ENCODE results near the gene PCSK7.

DNA sequence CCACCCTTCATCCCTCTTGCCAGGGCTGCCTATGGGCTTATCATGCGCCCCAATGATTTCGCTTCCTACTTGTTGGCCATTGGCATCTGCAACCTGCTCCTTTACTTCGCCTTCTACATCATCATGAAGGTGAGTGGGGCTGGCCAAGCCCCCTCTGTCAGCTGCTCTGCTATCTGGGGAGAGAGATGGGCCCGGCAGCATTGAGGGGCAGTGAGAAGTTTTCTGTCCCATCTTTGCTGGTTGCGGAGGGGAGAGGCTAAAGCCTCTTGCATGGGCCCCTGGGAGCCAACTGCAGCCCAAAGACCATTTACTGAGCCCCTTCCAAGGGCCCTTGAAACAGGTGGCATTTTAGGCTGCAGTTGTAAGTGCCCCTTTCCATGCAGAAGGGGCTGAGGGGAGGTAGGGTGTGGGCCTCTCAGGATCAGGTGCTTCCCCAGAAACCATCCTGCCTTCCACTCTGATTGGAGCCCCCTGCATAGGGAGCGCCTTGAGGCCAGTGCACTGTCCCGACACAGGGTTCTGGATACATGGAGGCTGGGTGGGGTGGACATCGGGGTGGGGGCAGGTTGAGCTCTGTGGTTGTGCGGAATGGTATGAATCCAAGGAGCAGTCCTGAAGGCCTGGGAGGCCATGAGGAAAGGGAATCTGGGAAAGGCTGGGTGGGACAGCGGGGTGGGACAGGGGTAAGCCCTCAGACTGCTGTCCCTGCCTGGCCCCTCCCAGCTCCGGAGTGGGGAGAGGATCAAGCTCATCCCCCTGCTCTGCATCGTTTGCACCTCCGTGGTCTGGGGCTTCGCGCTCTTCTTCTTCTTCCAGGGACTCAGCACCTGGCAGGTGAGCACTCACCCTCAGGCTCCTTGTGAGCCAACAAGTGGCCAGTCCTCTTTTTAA, 38.5 kb downstream of the PCSK7 start:
- TF ChIP-seq, protein P1, sequence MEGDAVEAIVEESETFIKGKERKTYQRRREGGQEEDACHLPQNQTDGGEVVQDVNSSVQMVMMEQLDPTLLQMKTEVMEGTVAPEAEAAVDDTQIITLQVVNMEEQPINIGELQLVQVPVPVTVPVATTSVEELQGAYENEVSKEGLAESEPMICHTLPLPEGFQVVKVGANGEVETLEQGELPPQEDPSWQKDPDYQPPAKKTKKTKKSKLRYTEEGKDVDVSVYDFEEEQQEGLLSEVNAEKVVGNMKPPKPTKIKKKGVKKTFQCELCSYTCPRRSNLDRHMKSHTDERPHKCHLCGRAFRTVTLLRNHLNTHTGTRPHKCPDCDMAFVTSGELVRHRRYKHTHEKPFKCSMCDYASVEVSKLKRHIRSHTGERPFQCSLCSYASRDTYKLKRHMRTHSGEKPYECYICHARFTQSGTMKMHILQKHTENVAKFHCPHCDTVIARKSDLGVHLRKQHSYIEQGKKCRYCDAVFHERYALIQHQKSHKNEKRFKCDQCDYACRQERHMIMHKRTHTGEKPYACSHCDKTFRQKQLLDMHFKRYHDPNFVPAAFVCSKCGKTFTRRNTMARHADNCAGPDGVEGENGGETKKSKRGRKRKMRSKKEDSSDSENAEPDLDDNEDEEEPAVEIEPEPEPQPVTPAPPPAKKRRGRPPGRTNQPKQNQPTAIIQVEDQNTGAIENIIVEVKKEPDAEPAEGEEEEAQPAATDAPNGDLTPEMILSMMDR (conservative IDR thresholded peaks at IDR 0.05; ENCODE audit: low read depth, low read length): no peak
- TF ChIP-seq EZH2 (IDR thresholded peaks at IDR 0.05; ENCODE audit: low read length, unreplicated experiment): no peak
